Hindlimb muscle (tissue), 1 donor: ENCODE results near the gene SLC2A4. TPM values are rescaled to one million over a fixed set of nuclear protein-coding genes. Genes with fewer than 3 reads are reported as not detected.
"Not testable (repeated sequence)": the region's sequence is repeated elsewhere in the genome, so short reads cannot be mapped to it uniquely, and the experiment has no call there.

Experiments used
- DNase-seq: peaks from one replicate; pipeline ENCODE4 v3.0.0-alpha.2; 2013
- polyA plus RNA-seq: library from polyadenylated mRNA; unstranded; fragments of 120-200 nt; gene quantifications from one replicate; pipeline ENCODE4 v1.2.1, GENCODE V29; 2013; ENCODE audit not compliant: insufficient read length

The SLC2A4 gene
- polyA plus RNA-seq, 1 donor = 42.0 TPM

GRCh38 chr17:7325031-7325528, 43.6 kb downstream of the SLC2A4 start:
- DNase-seq = no peak

DNA sequence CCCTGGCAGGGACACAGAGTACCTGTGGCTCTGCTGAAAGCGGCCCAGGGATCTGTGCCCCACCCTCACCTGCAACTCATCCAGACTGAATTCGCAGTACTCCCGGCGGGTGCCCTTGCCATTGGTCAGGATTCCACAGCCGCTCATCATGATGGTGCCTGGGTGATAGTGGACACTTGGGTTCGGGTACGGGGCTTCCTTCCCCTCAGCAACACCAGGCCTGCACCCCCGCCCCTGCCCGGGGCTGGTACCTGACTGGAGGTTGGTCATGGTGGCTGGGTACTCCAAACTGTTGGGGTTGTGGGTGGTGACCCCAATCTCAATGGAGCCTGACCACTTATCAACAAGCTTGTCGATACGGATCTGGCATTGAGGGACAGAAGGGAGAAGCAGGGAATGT, 44.7 kb downstream of the SLC2A4 start:
- DNase-seq = no peak

GRCh38 chr17:7327056-7327455, 45.5 kb downstream of the SLC2A4 start:
- no peak for DNase-seq

DNA sequence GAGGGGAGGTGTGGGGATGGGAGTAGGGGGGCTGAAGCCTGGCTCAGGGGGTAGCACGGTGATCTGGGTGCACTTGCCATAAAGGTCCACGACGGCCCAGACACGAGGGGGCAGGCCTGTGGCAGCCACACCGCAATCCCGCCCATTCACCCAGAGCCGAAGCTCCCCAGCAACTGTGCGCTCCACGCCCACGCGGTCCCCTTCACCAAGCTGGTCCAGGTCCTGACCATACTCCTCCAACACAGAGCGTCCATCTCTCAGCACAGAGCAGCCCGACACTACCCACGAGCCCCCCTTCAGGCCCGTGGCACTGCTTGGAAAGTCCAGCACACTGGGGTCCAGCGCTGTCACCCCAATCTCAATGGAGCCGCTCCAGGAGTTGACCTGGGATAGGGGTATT, 46.0 kb downstream of the SLC2A4 start:
- no peak for DNase-seq

DNA sequence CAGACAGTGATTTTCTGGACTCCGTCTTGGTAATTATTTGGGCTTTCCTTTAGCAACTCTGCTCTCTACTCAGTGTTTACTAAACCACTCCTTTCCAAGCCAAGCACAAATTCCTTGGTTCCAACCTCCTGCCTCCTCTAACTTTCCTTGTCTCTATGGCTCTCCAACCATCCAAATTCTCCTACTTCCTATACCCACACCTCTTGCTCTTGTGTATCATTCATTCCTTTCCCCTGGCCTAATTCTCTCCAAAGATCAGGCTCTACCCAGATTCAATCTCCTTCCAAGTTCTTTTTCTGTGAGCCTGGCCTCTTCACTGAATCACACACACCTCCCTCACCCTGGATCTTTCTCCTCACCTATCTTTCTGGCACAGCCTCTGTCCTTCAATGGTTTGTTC, 46.5 kb downstream of the SLC2A4 start:
- no peak for DNase-seq

GRCh38 chr17:7328840-7329373, 47.4 kb downstream of the SLC2A4 start, which contains the start of gene NEURL4:
NEURL4 (minus strand) TSS chr17:7329335; CDS start chr17:7329312, 23 bp downstream.
- no peak for DNase-seq

DNA sequence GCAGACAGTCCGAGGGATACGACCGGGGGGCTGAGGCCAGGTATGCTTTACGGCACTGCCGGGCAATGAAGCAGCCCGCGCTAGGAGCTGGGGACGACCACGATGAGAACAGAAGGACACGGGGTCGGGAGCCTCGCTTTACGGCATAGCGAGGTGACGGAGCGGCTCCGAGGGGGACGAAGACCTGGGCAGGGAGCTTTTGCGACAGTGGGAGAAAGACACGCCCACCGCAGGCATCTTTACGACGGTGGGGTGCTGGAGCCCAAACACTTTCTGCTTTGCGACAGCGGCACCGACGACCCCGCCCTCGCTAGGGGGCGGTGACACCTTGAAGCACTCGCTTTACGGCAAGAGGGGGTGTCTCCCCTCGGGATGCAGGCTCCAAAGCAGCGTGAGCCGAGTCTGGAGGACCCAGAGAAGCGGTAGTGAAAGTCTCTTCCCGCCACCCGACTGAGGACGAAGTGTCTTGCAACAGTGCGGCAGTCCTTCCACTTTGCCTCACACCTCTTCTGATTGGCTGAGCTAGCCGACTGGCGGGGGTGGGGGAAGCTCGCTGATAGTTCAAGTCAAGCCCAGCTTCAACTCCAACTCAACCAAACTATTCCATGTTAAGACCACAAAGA, 48.0 kb downstream of the SLC2A4 start:
- peak; percentile 99 for DNase-seq

DNA sequence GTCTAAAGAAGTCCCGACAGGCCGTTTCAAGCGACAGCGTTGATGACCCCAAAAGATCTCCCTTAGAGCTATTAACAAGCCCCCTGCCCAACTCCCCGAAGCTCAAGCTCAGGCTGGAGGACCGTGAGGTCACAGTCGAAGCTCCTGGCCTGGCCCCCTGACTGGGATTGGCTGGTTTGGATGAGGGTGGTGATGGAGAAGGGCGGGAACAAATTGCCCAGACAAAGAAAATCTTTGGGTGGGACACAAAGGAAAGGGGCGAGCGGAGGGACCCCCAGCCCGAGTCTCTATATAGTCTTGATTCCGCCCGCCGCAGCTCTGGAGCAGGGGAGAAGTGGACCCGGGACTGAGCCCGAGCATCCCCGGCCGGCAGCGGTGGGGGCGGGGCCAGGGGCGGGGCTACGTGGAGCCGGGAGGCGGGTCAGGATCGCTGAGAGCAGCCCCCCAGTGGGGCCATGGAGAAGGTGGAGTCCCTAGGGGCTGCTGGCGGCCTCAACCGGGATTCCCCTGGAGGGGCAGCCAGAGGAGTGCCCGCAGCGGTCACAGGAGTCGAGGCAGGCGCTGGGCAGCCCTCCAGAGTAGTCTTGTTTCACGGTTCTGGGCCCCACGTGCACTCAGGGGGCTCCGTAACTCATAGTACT, 48.6 kb downstream of the SLC2A4 start:
- peak; percentile 90 for DNase-seq

DNA sequence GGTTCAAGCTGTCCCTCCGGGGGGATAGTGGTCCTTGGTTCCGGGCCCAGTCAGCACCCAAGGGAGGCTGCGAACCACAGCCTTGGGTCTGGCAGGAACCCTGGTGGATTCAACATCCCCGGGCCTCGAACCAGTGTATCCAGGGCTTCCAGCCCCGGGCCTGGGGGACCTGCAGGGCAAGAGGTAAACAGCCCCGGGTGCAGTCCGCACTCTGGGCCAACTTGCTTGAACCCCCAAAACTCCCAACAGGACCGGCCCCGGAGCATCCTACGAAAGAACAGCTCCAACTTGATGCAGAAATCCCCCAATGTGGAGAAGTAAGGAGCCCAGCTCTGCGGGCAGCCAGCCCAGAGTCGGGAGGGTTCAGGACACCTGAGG, 49.1 kb downstream of the SLC2A4 start:
- no peak for DNase-seq

DNA sequence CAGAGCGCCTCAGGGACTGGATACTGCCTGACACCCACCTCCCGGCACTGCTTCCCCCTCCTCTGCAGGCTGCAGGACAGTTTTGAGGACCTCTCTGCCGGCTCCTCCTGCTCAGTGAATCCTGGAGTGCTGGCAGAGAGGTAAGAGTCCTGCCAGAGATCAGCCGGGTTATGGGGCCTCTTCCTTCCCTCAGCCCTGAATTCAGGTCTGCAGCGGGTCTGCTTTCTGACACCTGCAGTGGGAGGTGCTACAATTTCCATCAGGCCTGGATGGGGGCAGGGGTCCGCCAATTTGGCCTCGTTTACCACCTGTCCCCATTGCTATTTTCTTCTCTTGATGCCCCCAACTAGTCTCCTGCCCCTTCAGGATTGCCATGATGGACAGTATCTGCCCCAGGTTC, 50.6 kb downstream of the SLC2A4 start:
- DNase-seq = no peak

- DNase-seq = not testable (repeated sequence)
Measured at GRCh38 chr17:7332600-7333069, 51.1 kb downstream of the SLC2A4 start.

- DNase-seq = no peak
Measured at GRCh38 chr17:7334938-7335538, 53.5 kb downstream of the SLC2A4 start.

DNA sequence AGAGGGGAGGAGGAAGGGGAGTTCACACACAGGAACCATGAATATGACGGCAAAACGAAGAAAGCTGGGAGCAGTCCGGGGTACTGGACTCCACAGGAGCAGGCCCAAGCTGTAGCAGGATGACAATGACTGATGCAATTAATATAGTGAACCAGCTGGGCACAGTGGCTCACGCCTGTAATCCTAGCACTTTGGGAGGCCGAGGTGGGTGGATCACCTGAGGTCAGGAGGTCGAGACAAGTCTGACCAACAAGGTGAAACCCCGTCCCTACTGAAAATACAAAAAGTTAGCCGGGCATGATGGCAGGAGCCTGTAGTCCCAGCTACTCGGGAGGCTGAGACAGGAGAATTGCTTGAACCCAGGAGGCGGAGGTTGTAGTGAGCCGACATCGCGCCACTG, 54.2 kb downstream of the SLC2A4 start:
- DNase-seq = not testable (repeated sequence)

- DNase-seq = no peak
Measured at GRCh38 chr17:7336240-7337175, 55.0 kb downstream of the SLC2A4 start, which contains the start of gene ACAP1. ACAP1 (plus strand) TSS chr17:7336529; CDS start chr17:7336735, 206 bp downstream.

- not testable (repeated sequence) for DNase-seq
Measured at GRCh38 chr17:7337600-7337999, 56.1 kb downstream of the SLC2A4 start.

Other genes starting within 250 kb of the SLC2A4 start
- 2.2 TPM for gene SLC16A13, start 245.7 kb upstream of the SLC2A4 start, polyA plus RNA-seq
- gene SLC16A11, start 237.6 kb upstream of the SLC2A4 start, polyA plus RNA-seq = 0.50 TPM
- gene CLEC10A, start 201.5 kb upstream of the SLC2A4 start, polyA plus RNA-seq = 1.7 TPM
- 0.36 TPM for gene ASGR2, start 166.9 kb upstream of the SLC2A4 start, polyA plus RNA-seq
- 1.8 TPM for gene ASGR1, start 102.3 kb upstream of the SLC2A4 start, polyA plus RNA-seq
- 18.6 TPM for gene DLG4, start 61.9 kb upstream of the SLC2A4 start, polyA plus RNA-seq
- gene ACADVL, start 61.8 kb upstream of the SLC2A4 start, polyA plus RNA-seq = 260 TPM
- 40.6 TPM for gene DVL2, start 47.2 kb upstream of the SLC2A4 start, polyA plus RNA-seq
- gene PHF23, start 42.3 kb upstream of the SLC2A4 start, polyA plus RNA-seq = 34.4 TPM
- gene GABARAP, start 39.3 kb upstream of the SLC2A4 start, polyA plus RNA-seq = 269 TPM
- 184 TPM for gene CTDNEP1, start 30.0 kb upstream of the SLC2A4 start, polyA plus RNA-seq
- gene ELP5, start 29.5 kb upstream of the SLC2A4 start, polyA plus RNA-seq = 46.1 TPM
- 1.6 TPM for gene CLDN7, start 19.2 kb upstream of the SLC2A4 start, polyA plus RNA-seq
- 3.6 TPM for gene YBX2, start 12.9 kb downstream of the SLC2A4 start, polyA plus RNA-seq
- gene EIF5A, start 25.9 kb downstream of the SLC2A4 start, polyA plus RNA-seq = 295 TPM
- gene GPS2, start 33.6 kb downstream of the SLC2A4 start, polyA plus RNA-seq = 68.4 TPM
- gene NEURL4, start 47.6 kb downstream of the SLC2A4 start, polyA plus RNA-seq = 23.9 TPM
- 13.6 TPM for gene ACAP1, start 54.8 kb downstream of the SLC2A4 start, polyA plus RNA-seq
- 8.9 TPM for gene KCTD11, start 70.4 kb downstream of the SLC2A4 start, polyA plus RNA-seq
- not detected for gene TMEM95, start 73.4 kb downstream of the SLC2A4 start, polyA plus RNA-seq
- gene TNK1, start 99.4 kb downstream of the SLC2A4 start, polyA plus RNA-seq = 0.66 TPM
- gene PLSCR3, start 112.8 kb downstream of the SLC2A4 start, polyA plus RNA-seq = 31.1 TPM
- 52.9 TPM for gene TMEM256, start 122.4 kb downstream of the SLC2A4 start, polyA plus RNA-seq
- 31.4 TPM for gene NLGN2, start 126.1 kb downstream of the SLC2A4 start, polyA plus RNA-seq
- gene SPEM1, start 138.6 kb downstream of the SLC2A4 start, polyA plus RNA-seq = not detected
- gene SPEM2, start 143.9 kb downstream of the SLC2A4 start, polyA plus RNA-seq = not detected
- gene SPEM3, start 147.1 kb downstream of the SLC2A4 start, polyA plus RNA-seq = not detected
- gene TMEM102, start 153.7 kb downstream of the SLC2A4 start, polyA plus RNA-seq = 1.5 TPM
- gene FGF11, start 157.8 kb downstream of the SLC2A4 start, polyA plus RNA-seq = 2.6 TPM
- 86.6 TPM for gene CHRNB1, start 163.3 kb downstream of the SLC2A4 start, polyA plus RNA-seq
- 27.5 TPM for gene ZBTB4, start 197.9 kb downstream of the SLC2A4 start, polyA plus RNA-seq
- gene SLC35G6, start 199.7 kb downstream of the SLC2A4 start, polyA plus RNA-seq = 0.13 TPM
- 70.0 TPM for gene POLR2A, start 202.6 kb downstream of the SLC2A4 start, polyA plus RNA-seq